Heart left ventricle (tissue), 16 donors: ENCODE measurements around the gene CLEC11A. TPM values are rescaled to one million over a fixed set of nuclear protein-coding genes. Genes with fewer than 3 reads are reported as not detected.

Experiments used
- ATAC-seq, 4 donors: fragments of 200-7000 bp; cut with Tn5 transposase; one replicate each; pipeline ENCODE4 v1.9.1; 2020 to 2022; ENCODE audit warnings: moderate library complexity in 4 of 4, mild to moderate bottlenecking in 3 of 4, moderate number of reproducible peaks in 1 of 4
- DNase-seq, 5 donors: peaks; one replicate each; pipeline ENCODE4 v3.0.0-alpha.2; 2020
- H3K27ac ChIP-seq, 12 donors: fragments of 200-600 bp; sonication (generic) in 4 of 12; one replicate each; pipeline versions ENCODE4 v1.5.0 to v1.8.0; 2016 to 2022; ENCODE audit warnings: mild to moderate bottlenecking in 2 of 12
- H3K27me3 ChIP-seq, 9 donors: fragments of 200-600 bp; sonication (generic) in 2 of 9; one replicate each; pipeline versions ENCODE4 v1.5.1 to v1.8.0; 2016 to 2022; ENCODE audit warnings: mild to moderate bottlenecking in 3 of 9
- H3K36me3 ChIP-seq, 9 donors: fragments of 200-600 bp; sonication (generic) in 2 of 9; one replicate each; pipeline versions ENCODE4 v1.5.0 to v1.8.0; 2018 to 2022; ENCODE audit warnings: mild to moderate bottlenecking in 2 of 9
- H3K4me1 ChIP-seq, 12 donors: fragments of 200-600 bp; sonication (generic) in 4 of 12; one replicate each; pipeline versions ENCODE4 v1.5.0 to v1.8.0; 2016 to 2022; ENCODE audit warnings: mild to moderate bottlenecking in 3 of 12
- H3K4me3 ChIP-seq, 12 donors: fragments of 200-600 bp; sonication (generic) in 4 of 12; one replicate each; pipeline versions ENCODE4 v1.5.0 to v1.8.0; 2017 to 2022; ENCODE audit warnings: mild to moderate bottlenecking in 9 of 12, moderate library complexity in 4 of 12
- H3K9me3 ChIP-seq, 12 donors: fragments of 200-600 bp; sonication (generic) in 4 of 12; one replicate each; pipeline versions ENCODE4 v1.5.0 to v1.8.0; 2016 to 2022; ENCODE audit warnings: mild to moderate bottlenecking in 1 of 12
- CTCF ChIP-seq, 12 donors: fragments of 200-600 bp; sonication (generic) in 4 of 12; IDR thresholded peaks; one replicate each; pipeline versions ENCODE4 v1.5.0 to v1.8.0; 2018 to 2022; ENCODE audit warnings: antibody characterized with exemption in 12 of 12, mild to moderate bottlenecking in 5 of 12
- POLR2A ChIP-seq, 2 donors: fragments of 450-650 bp; IDR thresholded peaks; one replicate each; pipeline ENCODE4 v1.6.1; 2017; ENCODE audit warnings: antibody characterized with exemption in 2 of 2, mild to moderate bottlenecking in 2 of 2, moderate library complexity in 2 of 2
- WGBS, 4 donors: extraction: QIAGEN DNeasy Blood & Tissue Kit in 2 of 4; methylation state at CpG; one replicate each; pipeline versions ENCODE4 v1.1.5 to v1.1.7; 2013 to 2018; 5-methylcytosine and 5-hydroxymethylcytosine counted together
- intact Hi-C, 10 donors: fragments of 100-400 bp; cut with DNase I; formaldehyde crosslinking; loops; one replicate each; pipeline versions ENCODE4 v1.11.1 to v1.14.2; 2022
- polyA plus RNA-seq, 2 donors: library from polyadenylated mRNA; stranded (reverse); fragments of 200-250 nt; gene quantifications; one replicate each; pipeline ENCODE4 v1.2.3, GENCODE V29; 2013
- total RNA-seq, 9 donors: library from RNA; depleted of rRNA in 2 of 9; stranded (reverse); fragments of >200 nt in 2 of 9; fragmentation: NEBNext Ultra II Directional in 3 of 9; extraction: Animal tissue kit (Norgen Biotek cat#: 25700) in 3 of 9; gene quantifications; one replicate each; pipeline versions ENCODE4 v1.1.0 to v1.2.4, GENCODE V29; 2016 to 2023
- donor health status: ischemic (EF 13 %, LVEDD 7.1; RV severe dilation, severe dysfunction).
- donor health status: healthy with polysubstance abuse.
- donor health status: DM: no; HTN: yes; CAD: no.
- donor health status: DM: no; HTN: no; CAD: no.
- donor health status: ischemic (EF 25% LVEDD 6.9; RV normal size, moderate dysfunction).
- donor health status: ischemic (EF 25% LVEDD 5.7; RV mildly dilated, moderate dysfunction).
- donor health status: healthy.
- donor health status: DM: yes; HTN: yes; CAD: no.
- donor health status: ischemic (EF 35%, LVEDD 5.7; RV mildly dilated, moderate dysfunction).
- donor health status: nonischemic (EF 11% LVEDD 7.7; RV severe dilation, severe dysfunction).
- donor health status: DM: yes; HTN: yes; CAD: no.
- donor health status: PGD.
- donor health status: ischemic (EF 29% LVEDD 5.4; RV normal size, mild dysfunction).
- donor health status: nonischemic (EF 23%, LVEDD 6.1; RV moderate dilation, normal function).

CLEC11A gene
- total and polyA plus RNA-seq, 11 donors: 2.4 to 16.6 (median 4.2) TPM

- WGBS, 4 donors: 29 to 34% (median 31%) methylated on average over 22 of the region's 22 CpGs
- peaks cover 3 to 39% (median 12%) of the 10 kb centered on the region in 9 donors for H3K27me3 ChIP-seq
- intact Hi-C loops: loop anchor here in 5 of 10 donors (1.0 to 10.0 kb wide), 4 partner anchors 78 to 81 kb away; no protein-coding TSS in a partner anchor
Observed at GRCh38 chr19:50703915-50704796, 19.0 kb upstream of the CLEC11A start.

GRCh38 chr19:50705422-50706019 is 17.6 kb upstream of the CLEC11A start:
- Histone ChIP-seq H3K9me3 (no peaks in the 10 kb centered on the region), H3K4me3 (no peak overlapping the region), H3K4me1 (no peaks in the 10 kb centered on the region), H3K36me3 (no peaks in the 10 kb centered on the region), H3K27ac (no peak overlapping the region), H3K27me3 (peaks cover 3 to 43% (median 12%) of the 10 kb centered on the region in 9 donors)
- TF ChIP-seq CTCF (IDR thresholded peaks at IDR 0.05): peak; percentile 24 to 58 (median 48)
- no peak for TF ChIP-seq POLR2A (IDR thresholded peaks at IDR 0.05)
- intact Hi-C loops: loop anchor here in 5 of 10 donors (1.0 to 10.0 kb wide), 4 partner anchors 77 to 79 kb away; no protein-coding TSS in a partner anchor
- DNase-seq (no peak), ATAC-seq (peak in 2 of 4 donors; percentile 47 to 58)
- WGBS, 4 donors: 32 to 49% (median 40%) methylated on average over 9 of the region's 9 CpGs

More at GRCh38 chr19:50703915-50704796, 19.0 kb upstream of the CLEC11A start:
- H3K36me3 ChIP-seq: no peaks in the 10 kb centered on the region
- H3K4me1 ChIP-seq: no peaks in the 10 kb centered on the region
- no peaks in the 10 kb centered on the region for H3K9me3 ChIP-seq
- H3K27ac ChIP-seq: no peak overlapping the region
- peak in 1 of 5 donors; percentile 16 for DNase-seq
- TF ChIP-seq POLR2A (IDR thresholded peaks at IDR 0.05): no peak
- peak in 1 of 12 donors; percentile 25 for TF ChIP-seq CTCF (IDR thresholded peaks at IDR 0.05)
- ATAC-seq: no peak
- H3K4me3 ChIP-seq: no peak overlapping the region

GRCh38 chr19:50706387-50706786 is 16.8 kb upstream of the CLEC11A start:
- DNase-seq (no peak), ATAC-seq (no peak)
- Histone ChIP-seq H3K4me1 (no peaks in the 10 kb centered on the region), H3K27me3 (peaks cover 3 to 47% (median 12%) of the 10 kb centered on the region in 9 donors), H3K36me3 (no peaks in the 10 kb centered on the region), H3K27ac (no peak overlapping the region), H3K9me3 (no peaks in the 10 kb centered on the region), H3K4me3 (no peak overlapping the region)
- 63 to 70% (median 67%) methylated on average over 5 of the region's 5 CpGs for WGBS, 4 donors
- intact Hi-C loops: loop anchor here in 3 of 10 donors (5.0 to 10.0 kb wide), 2 partner anchors 76 to 78 kb away; no protein-coding TSS in a partner anchor
- no peak for TF ChIP-seq CTCF (IDR thresholded peaks at IDR 0.05)
- TF ChIP-seq POLR2A (IDR thresholded peaks at IDR 0.05): no peak
